Measurements from ENCODE around the gene CPN2. TPM values are rescaled to one million over a fixed set of nuclear protein-coding genes. Genes with fewer than 3 reads are reported as not detected.

The CPN2 gene
- total and polyA plus RNA-seq, 2 of the 8 experiments (the other 6 are each of a cell fraction or from before 2014, with no cell fraction given) = 0.03 TPM; not detected in 1

GRCh38 chr3:194315088-194315964, 35.8 kb downstream of the CPN2 start (continued):
- TF ChIP-seq SP1 (IDR thresholded peaks at IDR 0.05; ENCODE audit: low read depth, low read length) (no peak), GTF2F1 (IDR thresholded peaks at IDR 0.05; ENCODE audit: borderline replicate concordance, low read depth, low read length) (no peak), BRCA1 (IDR thresholded peaks at IDR 0.05; ENCODE audit: low read depth, low read length) (no peak), NANOG (IDR thresholded peaks at IDR 0.05; ENCODE audit: insufficient read depth, low read depth, low read length, poor library complexity, severe bottlenecking) (peak; percentile 54), CHD1 (IDR thresholded peaks at IDR 0.05; ENCODE audit: low read depth, low read length) (no peak), SAP30 (IDR thresholded peaks at IDR 0.05; ENCODE audit: insufficient read depth, insufficient replicate concordance, low read length) (no peak), EP300 (IDR thresholded peaks at IDR 0.05; ENCODE audit: borderline replicate concordance in 1 of 2, low read depth in 2 of 2, low read length in 2 of 2) (peak in 1 of 2 experiments; percentile 48; a peak in 1 of 3 replicates), ATF2 (IDR thresholded peaks at IDR 0.05; ENCODE audit: low read length) (no peak), HDAC2 (IDR thresholded peaks at IDR 0.05; ENCODE audit: borderline replicate concordance in 1 of 2, low read depth in 2 of 2, low read length in 2 of 2) (no peak), KDM4A (IDR thresholded peaks at IDR 0.05; ENCODE audit: low read depth, low read length, severe bottlenecking) (peak; percentile 71), RBBP5 (IDR thresholded peaks at IDR 0.05; ENCODE audit: borderline replicate concordance, low read depth, low read length) (no peak), TCF12 (IDR thresholded peaks at IDR 0.05; ENCODE audit: low read depth, low read length) (0 out of 2 replicates have a peak, but pooled peaks have one; percentile 52), JUN (IDR thresholded peaks at IDR 0.05; ENCODE audit: low read depth, low read length) (no peak), BACH1 (IDR thresholded peaks at IDR 0.05; ENCODE audit: low read length) (no peak), SIX5 (IDR thresholded peaks at IDR 0.05; ENCODE audit: low read depth, low read length) (no peak), CEBPB (IDR thresholded peaks at IDR 0.05; ENCODE audit: low read depth, low read length) (0 out of 2 replicates have a peak, but pooled peaks have one; percentile 5), CTCF (IDR thresholded peaks at IDR 0.05; ENCODE audit: control extremely low read depth in 1 of 3, insufficient read depth in 1 of 3, low read depth in 1 of 3, low read length in 3 of 3) (peak; percentile 83 to 95 (median 89)), TAF7 (optimal IDR thresholded peaks at IDR 0.05; ENCODE audit: borderline replicate concordance, low read depth, low read length) (peak; percentile 72)

Measured in H1 (cell line).